K562 (cell line): Measurements from ENCODE around the gene PI4K2B.
"Not testable (repeated sequence)": the region's sequence is repeated elsewhere in the genome, so short reads cannot be mapped to it uniquely, and the experiment has no call there.

Experiments used
- CC2D1A ChIP-seq: fragments of 450-650 bp; IDR thresholded peaks from 2 replicates; pipeline ENCODE4 v1.6.1; 2017; ENCODE audit warnings: mild to moderate bottlenecking
- JUND ChIP-seq, 2 experiments: IDR thresholded peaks; 2 replicates in 1 of 2; 3 replicates in 1 of 2; pipeline ENCODE4 v1.6.1; 2011; ENCODE audit warnings: borderline replicate concordance in 2 of 2, low read depth in 2 of 2, low read length in 2 of 2, improper control_type of control experiment in 1 of 2, missing biosample characterization in 1 of 2, missing genetic modification characterization in 1 of 2, missing genetic modification reagents in 1 of 2
- LCOR ChIP-seq: sonication (generic); formaldehyde crosslinking; IDR thresholded peaks from 2 replicates; pipeline ENCODE4 v1.8.0; 2022; ENCODE audit warnings: mild to moderate bottlenecking, missing genetic modification reagents
- MAFF ChIP-seq: IDR thresholded peaks from 2 replicates; pipeline ENCODE4 v1.6.1; 2012; ENCODE audit warnings: low read length, improper control_type of control experiment
- SIN3A ChIP-seq, 2 experiments: fragments of 150-350 bp in 1 of 2; IDR thresholded peaks; 2 replicates each; pipeline ENCODE4 v1.6.1; 2011 to 2016; ENCODE audit warnings: borderline replicate concordance in 2 of 2, low read depth in 2 of 2, low read length in 2 of 2, mild to moderate bottlenecking in 2 of 2, moderate library complexity in 2 of 2; ENCODE audit not compliant: control insufficient read depth in 1 of 2
- SRF ChIP-seq, 2 experiments: fragments of 250-450, 450-650 bp in 1 of 2; sonication (Bioruptor Pico) in 1 of 2; sonication (generic) in 1 of 2; formaldehyde crosslinking; IDR thresholded peaks; 2 replicates each; pipeline versions ENCODE4 v1.5.0 to v1.5.1; 2020 to 2022; ENCODE audit warnings: mild to moderate bottlenecking in 1 of 2, missing genetic modification reagents in 1 of 2
- TAF1 ChIP-seq: IDR thresholded peaks from 2 replicates; pipeline ENCODE4 v1.6.1; 2011; ENCODE audit warnings: mild to moderate bottlenecking, low read length, moderate library complexity; ENCODE audit not compliant: insufficient read depth, control insufficient read depth, severe bottlenecking; ENCODE audit errors: extremely low read depth
- XRCC5 ChIP-seq: fragments of 200-400 bp; formaldehyde crosslinking; IDR thresholded peaks from 2 replicates; pipeline ENCODE4 v1.6.1; 2017; ENCODE audit warnings: low read depth, mild to moderate bottlenecking, low read length
- ZNF780A ChIP-seq: fragments of 250-450 bp; sonication (Bioruptor Pico); IDR thresholded peaks from 2 replicates; pipeline ENCODE4 v1.5.0; 2021; ENCODE audit warnings: mild to moderate bottlenecking
- TF ChIP-seq, protein P1 (sequence below), 3 experiments: IDR thresholded peaks in 2 of 3; conservative IDR thresholded peaks in 1 of 3; 2 replicates each; pipeline ENCODE4 v1.5.1; 2011 to 2012; ENCODE audit warnings: low read length in 3 of 3, mild to moderate bottlenecking in 3 of 3, control low read depth in 2 of 3, improper control_type of control experiment in 1 of 3, inconsistent platforms in 1 of 3, low read depth in 1 of 3, mixed read lengths in 1 of 3, moderate library complexity in 1 of 3; ENCODE audit not compliant: insufficient read depth in 2 of 3
- TF ChIP-seq, protein P2 (sequence below), 2 experiments: fragments of 200-800 bp in 1 of 2; sonication (Bioruptor generic) in 1 of 2; sonication (generic) in 1 of 2; formaldehyde crosslinking in 1 of 2; IDR thresholded peaks in 1 of 2; conservative IDR thresholded peaks in 1 of 2; 2 replicates each; pipeline versions ENCODE4 v1.5.0 to v1.6.1; 2016 to 2020; ENCODE audit warnings: missing compliant biosample characterization in 1 of 2, missing genetic modification characterization in 1 of 2, missing genetic modification reagents in 1 of 2
- TF ChIP-seq, protein P3 (sequence below): sonication (generic); formaldehyde crosslinking; IDR thresholded peaks from 2 replicates; pipeline ENCODE4 v1.9.0; 2022; ENCODE audit warnings: mild to moderate bottlenecking, missing genetic modification reagents

DNA sequence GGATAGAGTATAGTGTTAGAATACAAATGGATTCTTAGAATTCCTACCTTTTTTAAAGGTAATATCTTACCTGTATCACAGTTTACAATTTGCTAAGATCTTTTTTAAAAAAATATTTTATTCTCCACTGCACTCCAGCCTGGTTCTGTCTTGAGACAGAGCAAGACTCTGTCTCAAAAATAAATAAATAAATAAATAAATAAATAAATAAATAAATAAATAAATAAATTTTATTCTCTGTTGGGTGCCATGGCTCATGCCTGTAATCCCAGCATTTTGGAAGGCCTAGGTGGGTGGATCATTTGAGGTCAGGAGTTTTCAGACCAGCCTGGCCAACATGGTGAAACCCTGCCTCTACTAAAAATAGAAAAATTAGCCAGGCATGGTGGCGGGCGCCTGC, 2.2 kb downstream of the PI4K2B start:
- TF ChIP-seq SRF (CRISPR knock-in tag; IDR thresholded peaks at IDR 0.05); MAFF; CC2D1A; XRCC5; ZNF780A; JUND (IDR thresholded peaks at IDR 0.05; ENCODE audit: borderline replicate concordance, low read depth, low read length); JUND (tag; IDR thresholded peaks at IDR 0.05; ENCODE audit: borderline replicate concordance, low read depth, low read length); LCOR (CRISPR knock-in tag); SIN3A (IDR thresholded peaks at IDR 0.05; ENCODE audit: borderline replicate concordance in 2 of 2, control insufficient read depth in 1 of 2, low read depth in 2 of 2, low read length in 2 of 2); TAF1: not testable (repeated sequence)
- TF ChIP-seq, protein P1, sequence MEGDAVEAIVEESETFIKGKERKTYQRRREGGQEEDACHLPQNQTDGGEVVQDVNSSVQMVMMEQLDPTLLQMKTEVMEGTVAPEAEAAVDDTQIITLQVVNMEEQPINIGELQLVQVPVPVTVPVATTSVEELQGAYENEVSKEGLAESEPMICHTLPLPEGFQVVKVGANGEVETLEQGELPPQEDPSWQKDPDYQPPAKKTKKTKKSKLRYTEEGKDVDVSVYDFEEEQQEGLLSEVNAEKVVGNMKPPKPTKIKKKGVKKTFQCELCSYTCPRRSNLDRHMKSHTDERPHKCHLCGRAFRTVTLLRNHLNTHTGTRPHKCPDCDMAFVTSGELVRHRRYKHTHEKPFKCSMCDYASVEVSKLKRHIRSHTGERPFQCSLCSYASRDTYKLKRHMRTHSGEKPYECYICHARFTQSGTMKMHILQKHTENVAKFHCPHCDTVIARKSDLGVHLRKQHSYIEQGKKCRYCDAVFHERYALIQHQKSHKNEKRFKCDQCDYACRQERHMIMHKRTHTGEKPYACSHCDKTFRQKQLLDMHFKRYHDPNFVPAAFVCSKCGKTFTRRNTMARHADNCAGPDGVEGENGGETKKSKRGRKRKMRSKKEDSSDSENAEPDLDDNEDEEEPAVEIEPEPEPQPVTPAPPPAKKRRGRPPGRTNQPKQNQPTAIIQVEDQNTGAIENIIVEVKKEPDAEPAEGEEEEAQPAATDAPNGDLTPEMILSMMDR (IDR thresholded peaks at IDR 0.05 in 2 of 3, conservative IDR thresholded peaks at IDR 0.05 in 1 of 3; ENCODE audit: insufficient read depth in 2 of 3, low read depth in 1 of 3, low read length in 3 of 3) = not testable (repeated sequence)
- TF ChIP-seq, protein P2, sequence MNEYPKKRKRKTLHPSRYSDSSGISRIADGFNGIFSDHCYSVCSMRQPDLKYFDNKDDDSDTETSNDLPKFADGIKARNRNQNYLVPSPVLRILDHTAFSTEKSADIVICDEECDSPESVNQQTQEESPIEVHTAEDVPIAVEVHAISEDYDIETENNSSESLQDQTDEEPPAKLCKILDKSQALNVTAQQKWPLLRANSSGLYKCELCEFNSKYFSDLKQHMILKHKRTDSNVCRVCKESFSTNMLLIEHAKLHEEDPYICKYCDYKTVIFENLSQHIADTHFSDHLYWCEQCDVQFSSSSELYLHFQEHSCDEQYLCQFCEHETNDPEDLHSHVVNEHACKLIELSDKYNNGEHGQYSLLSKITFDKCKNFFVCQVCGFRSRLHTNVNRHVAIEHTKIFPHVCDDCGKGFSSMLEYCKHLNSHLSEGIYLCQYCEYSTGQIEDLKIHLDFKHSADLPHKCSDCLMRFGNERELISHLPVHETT (CRISPR knock-in tag; conservative IDR thresholded peaks at IDR 0.05 in 1 of 2, IDR thresholded peaks at IDR 0.05 in 1 of 2) = not testable (repeated sequence)
- TF ChIP-seq, protein P3, sequence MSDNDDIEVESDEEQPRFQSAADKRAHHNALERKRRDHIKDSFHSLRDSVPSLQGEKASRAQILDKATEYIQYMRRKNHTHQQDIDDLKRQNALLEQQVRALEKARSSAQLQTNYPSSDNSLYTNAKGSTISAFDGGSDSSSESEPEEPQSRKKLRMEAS (CRISPR knock-in tag) = not testable (repeated sequence)
